Measurements from ENCODE around the gene HARS1.

DNA sequence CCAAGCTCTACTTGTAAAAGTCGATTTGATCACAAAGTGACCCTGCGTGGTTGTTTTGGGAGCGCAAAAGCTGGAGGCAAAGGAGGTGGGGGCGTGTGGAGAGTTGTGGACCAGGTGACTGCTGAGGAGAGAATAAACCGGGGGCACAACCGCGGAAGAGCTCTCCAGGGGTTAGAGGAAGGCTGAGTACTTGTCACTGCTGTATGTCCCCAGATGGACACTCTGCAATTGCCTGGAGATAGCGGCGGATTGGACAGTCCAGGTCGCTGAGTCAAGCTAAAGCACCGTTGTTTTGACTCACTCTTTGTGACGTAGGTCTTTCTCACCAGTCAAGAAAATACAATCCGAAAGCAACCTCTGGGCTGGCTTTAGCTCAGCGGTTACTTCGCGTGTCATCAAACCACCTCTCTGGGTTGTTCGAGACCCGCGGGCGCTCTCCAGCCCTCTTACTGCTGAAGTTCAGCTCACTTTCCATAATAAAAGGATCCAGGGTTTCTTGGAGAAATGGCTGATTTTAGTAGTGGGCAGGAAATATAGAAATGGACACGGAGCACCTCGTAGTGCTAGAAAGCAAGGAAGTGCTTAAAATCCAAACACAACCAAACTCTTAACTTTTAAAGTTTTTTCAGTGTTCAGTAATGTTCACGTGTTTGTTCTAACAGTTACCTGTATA is 34.8 kb upstream of the HARS1 start:
- TF ChIP-seq POLR2A (IDR thresholded peaks at IDR 0.05) (no peak), CTCF (IDR thresholded peaks at IDR 0.05) (no peak)
